GM19372 (cell line): Measurements from ENCODE around the gene TMPRSS9.
"Not testable (repeated sequence)": the region's sequence is repeated elsewhere in the genome, so short reads cannot be mapped to it uniquely, and the experiment has no call there.

ENCODE experiments used
- ATAC-seq: cut with Tn5 transposase; IDR thresholded peaks from one replicate; pipeline ENCODE4 v1.9.1; 2021; ENCODE audit warnings: mild to moderate bottlenecking, low read depth, moderate library complexity; ENCODE audit not compliant: unreplicated experiment

Gene TMPRSS9

GRCh38 chr19:2341244-2341751, 18.8 kb upstream of the TMPRSS9 start:
- ATAC-seq, result no peak

- no peak for ATAC-seq
Measured at GRCh38 chr19:2341982-2342381, 18.1 kb upstream of the TMPRSS9 start.

GRCh38 chr19:2342656-2343288, 17.3 kb upstream of the TMPRSS9 start:
- no peak for ATAC-seq

- no peak for ATAC-seq
Measured at GRCh38 chr19:2343289-2343982, 16.6 kb upstream of the TMPRSS9 start.

- ATAC-seq, result no peak
Measured at GRCh38 chr19:2344381-2344870, 15.6 kb upstream of the TMPRSS9 start.

GRCh38 chr19:2345076-2345475, 15.0 kb upstream of the TMPRSS9 start:
- no peak for ATAC-seq

- no peak for ATAC-seq
Measured at GRCh38 chr19:2345794-2346663, 14.0 kb upstream of the TMPRSS9 start.

- ATAC-seq, result not testable (repeated sequence)
Measured at GRCh38 chr19:2349818-2350217, 10.2 kb upstream of the TMPRSS9 start.

- no peak for ATAC-seq
Measured at GRCh38 chr19:2350656-2351055, 9.4 kb upstream of the TMPRSS9 start.

- no peak for ATAC-seq
Measured at GRCh38 chr19:2351591-2351990, 8.5 kb upstream of the TMPRSS9 start.

- ATAC-seq, result no peak
Measured at GRCh38 chr19:2352121-2352520, 7.9 kb upstream of the TMPRSS9 start.

- ATAC-seq, result no peak
Measured at GRCh38 chr19:2353159-2353886, 6.7 kb upstream of the TMPRSS9 start.

GRCh38 chr19:2353887-2354592, 6.0 kb upstream of the TMPRSS9 start:
- ATAC-seq, result no peak

GRCh38 chr19:2354670-2355069, 5.4 kb upstream of the TMPRSS9 start:
- no peak for ATAC-seq

GRCh38 chr19:2355168-2356035, 4.7 kb upstream of the TMPRSS9 start:
- ATAC-seq, result no peak

GRCh38 chr19:2356036-2356646, 3.9 kb upstream of the TMPRSS9 start:
- ATAC-seq, result no peak

GRCh38 chr19:2357279-2358206, 2.5 kb upstream of the TMPRSS9 start:
- ATAC-seq, result no peak
